HG03045 (cell line): ENCODE results near the gene TPSG1.
"Not testable (repeated sequence)": the region's sequence is repeated elsewhere in the genome, so short reads cannot be mapped to it uniquely, and the experiment has no call there.

Experiments used
- ATAC-seq: cut with Tn5 transposase; IDR thresholded peaks from one replicate; pipeline ENCODE4 v1.9.1; 2021; ENCODE audit warnings: mild to moderate bottlenecking, moderate library complexity; ENCODE audit not compliant: unreplicated experiment

Gene TPSG1

DNA sequence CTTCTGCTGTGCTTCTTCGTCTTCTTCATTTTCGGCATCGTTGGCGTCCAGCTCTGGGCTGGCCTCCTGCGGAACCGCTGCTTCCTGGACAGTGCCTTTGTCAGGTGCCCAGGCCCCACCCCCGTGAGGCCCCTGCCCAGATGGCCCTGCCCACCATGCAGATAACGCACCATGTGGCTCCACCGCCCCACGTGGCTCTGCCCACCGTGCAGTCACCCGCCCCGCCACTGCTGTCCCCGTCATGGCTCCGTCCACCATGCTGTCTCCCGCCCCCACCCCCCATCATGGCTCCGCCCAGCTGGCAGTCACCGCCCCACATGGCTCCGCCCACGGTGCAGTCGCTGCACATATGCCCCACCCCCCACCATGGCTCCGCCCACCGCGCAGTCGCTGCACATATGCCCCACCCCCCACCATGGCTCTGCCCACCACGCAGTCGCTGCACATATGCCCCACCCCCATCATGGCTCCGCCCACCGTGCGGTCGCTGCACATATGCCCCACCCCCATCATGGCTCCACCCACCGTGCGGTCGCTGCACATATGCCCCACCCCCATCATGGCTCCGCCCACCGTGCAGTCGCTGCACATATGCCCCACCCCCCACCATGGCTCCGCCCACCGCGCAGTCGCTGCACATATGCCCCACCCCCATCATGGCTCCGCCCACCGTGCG, 26.3 kb downstream of the TPSG1 start:
- not testable (repeated sequence) for ATAC-seq

DNA sequence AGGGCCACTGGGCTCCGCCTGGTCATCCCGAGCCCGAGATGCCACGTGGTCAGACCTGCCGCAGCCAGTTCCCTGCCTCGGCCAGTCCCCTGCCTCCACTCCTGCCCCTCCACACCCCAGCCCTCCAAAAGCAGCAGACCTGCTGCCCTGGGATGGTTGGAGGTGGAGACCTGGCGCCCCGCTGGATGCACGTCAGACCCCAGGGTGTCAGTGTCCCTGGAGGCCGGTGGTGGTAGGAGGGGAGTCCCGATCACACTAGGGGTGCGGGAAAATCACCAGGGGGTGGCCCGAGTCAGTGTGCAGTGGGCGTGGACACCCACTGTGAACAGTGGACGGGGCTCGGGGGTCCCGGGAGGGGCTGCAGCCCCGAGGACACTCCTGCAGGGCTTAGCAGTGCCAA, 26.9 kb downstream of the TPSG1 start:
- no peak for ATAC-seq

DNA sequence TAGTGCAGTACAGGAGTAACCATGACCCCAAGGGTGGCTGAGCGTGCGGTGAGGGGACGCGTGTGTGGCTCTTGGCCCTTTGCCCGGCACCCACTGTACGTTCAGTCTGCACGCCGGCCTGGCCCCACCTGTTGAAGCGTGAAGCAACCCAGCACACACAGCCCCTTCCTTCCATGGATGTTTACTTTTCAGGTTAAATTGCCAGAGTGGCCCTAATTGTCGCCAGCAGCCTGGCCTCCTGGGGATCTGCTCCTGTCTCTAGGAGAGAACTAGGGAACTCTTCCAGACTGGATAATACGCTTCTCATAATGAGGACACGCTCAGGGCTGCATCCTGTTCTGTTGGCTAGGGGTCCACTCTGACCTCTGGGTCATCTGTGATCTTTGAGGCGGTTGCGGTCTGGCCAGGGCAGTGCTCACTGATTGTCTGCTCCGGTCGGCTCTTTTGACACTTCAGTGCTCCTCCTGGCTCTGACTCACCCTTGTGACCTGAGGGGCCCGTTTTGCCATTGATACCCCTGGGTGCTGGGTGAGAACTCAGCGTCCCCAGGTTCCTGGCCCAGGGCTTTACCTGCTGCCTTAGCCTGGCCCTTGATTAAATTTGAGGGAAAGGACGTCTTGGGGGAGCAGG, 27.7 kb downstream of the TPSG1 start:
- no peak for ATAC-seq

DNA sequence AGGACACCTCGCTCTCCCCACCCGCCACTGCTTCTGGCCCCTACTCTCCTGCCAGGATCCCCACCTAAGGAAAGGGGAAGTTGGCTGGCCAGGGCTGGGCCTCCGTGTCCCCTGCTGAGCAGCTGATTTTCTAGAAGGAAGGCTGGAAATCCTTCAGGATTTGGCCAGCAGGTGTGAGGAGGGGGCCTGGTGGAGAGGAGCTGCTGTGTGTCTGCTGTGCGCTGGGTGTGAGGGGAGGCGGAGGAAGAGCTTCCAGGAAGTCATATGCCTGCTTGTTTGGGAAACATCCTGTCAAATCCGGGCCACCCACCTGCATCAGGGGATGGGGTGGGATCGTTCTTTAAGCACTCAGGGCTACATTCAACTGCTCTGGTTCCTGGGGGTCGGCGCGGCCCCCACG, 28.6 kb downstream of the TPSG1 start:
- no peak for ATAC-seq

DNA sequence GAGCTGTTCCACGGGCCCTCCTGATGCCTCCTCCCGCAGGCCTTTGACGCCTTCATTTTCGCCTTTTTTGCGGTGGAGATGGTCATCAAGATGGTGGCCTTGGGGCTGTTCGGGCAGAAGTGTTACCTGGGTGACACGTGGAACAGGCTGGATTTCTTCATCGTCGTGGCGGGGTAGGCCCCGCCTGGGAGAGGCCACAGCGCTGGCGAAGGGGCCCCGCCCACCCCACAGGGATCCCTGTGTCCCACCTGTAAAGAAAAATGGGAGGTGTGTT, 29.7 kb downstream of the TPSG1 start:
- no peak for ATAC-seq

DNA sequence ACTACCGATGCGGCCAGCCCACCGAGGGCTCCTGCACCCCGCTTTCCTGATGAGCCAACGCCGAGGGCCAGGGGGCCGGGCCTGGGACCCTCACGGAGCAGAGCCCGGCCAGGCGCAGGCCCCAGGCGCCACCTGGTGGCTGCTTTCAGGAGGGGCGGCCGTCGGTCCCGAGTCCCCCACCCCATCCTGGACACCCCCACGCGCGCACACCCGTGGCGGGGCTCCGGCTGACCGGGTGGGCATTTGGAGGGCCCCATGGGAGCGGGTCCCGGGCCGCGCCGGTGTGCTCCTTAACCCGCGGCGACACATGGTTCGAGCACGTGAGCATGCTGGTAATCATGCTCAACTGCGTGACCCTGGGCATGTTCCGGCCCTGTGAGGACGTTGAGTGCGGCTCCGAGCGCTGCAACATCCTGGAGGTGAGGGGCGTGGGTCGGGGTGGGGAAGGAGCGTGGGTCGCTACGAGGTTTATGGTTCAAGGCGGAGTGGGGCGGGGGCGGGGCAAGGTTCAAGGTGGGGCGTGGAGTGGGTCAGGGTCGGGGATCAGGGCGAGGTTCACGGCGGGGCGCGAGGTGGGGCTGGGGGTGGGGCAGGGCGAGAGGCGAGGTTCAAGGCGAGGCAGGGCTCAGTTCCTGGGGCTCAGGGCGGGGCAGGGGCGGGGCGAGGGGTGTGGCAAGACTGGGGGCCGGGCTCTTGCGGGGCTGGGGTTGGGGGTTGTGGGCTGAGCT, 30.2 kb downstream of the TPSG1 start:
- ATAC-seq = no peak

DNA sequence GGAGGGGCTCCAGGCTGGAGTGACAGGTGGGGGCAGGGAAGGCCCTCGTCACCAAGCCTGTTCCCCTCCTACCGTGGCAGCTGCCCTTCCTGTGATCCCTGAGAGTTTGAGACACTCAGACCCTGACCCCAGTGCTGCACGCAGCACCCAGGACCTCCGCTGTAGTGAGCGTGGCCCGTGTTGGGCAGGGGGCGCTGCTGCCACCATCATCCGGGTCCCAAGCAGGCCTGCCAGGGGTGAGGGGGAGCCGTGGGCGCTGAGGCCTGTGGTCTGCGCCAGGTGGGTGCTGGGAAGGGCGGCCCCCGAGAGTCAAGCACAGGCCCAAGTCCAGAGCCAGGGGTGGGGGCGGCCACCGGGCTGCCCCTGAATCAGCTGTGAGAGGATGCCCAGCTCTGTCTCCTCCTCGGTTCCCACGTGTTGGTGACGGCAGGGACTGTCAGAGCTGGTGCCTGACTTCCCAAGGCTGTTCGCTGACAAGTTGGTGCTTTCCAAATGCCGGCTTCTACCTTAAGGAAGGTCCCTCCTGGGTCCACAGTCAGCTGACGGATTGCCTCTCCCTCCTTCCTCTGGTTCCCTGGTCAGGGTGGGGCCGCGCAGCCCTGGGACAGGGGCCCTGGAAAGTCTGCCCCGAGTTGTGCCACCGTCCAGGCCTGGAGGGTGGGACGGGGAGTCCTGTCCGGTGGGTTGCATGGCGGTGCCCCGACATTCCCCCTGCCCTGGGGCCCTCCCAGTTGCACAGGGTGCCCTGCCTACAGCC, 31.1 kb downstream of the TPSG1 start:
- no peak for ATAC-seq

DNA sequence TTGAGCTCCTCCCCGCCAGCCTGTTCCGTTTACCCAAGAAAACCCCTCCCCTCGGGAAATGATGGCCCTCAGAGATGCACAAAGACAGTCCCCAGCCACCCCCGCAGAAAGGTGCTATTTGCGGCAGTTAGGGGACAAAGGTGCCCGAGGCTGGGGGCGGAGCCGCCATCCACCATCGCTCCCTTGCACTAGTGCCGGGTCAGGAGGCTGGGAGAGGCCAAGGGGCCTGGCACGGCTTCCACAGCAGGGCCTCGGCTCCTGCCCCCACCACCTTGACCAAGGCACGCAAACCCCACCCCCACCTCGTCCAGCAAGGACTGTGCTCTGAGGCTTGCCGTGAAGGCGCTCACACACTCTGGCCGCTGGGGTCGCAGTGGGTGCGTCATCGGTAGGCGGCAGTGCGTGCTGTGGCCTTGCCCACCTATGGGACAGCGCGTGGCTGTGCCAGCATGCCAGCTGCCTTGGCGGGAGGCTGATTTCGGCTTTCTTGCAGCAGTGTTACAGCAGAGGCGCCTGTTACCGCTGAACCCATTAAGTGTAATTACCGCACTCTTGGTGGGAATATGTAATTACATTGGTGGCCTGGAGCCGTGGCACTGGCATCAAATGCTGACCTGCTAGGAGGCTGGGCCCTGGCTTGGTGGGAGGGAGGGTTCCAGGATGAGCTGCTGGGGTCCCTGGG, 31.8 kb downstream of the TPSG1 start:
- no peak for ATAC-seq

DNA sequence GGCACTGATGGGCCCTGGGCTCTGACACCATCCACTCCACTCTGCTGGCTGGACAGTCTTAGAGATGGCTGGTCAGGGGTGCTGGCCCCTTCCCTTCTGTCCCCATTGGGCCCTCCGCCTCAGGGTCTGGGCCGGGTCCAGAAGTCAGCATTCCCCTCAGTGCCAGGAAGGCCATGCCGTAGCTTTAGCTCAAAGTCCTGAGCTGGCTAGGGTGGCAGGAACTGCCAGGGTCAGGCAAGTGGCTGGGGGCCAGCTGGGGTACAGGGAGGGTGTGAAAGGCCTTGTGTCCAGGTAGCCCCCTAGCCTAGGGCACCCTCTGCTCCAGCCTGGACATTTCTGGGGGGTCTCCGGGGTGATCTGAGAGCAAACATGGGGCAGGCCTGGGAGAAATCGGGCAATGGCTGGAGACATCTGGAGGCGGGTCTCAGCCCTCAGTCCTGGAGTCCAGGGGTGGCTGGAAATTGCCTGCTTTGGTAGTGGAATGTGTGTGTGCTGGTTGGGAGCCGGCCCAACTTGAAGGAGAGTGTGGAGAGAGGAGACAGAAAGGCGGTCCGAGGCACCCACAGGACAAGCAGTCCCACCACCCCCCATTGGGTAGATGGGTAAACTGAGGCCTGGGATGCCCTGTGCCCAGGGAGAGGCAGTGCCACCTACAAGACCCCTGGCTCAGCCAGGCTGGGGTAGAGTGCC, 32.5 kb downstream of the TPSG1 start:
- no peak for ATAC-seq

DNA sequence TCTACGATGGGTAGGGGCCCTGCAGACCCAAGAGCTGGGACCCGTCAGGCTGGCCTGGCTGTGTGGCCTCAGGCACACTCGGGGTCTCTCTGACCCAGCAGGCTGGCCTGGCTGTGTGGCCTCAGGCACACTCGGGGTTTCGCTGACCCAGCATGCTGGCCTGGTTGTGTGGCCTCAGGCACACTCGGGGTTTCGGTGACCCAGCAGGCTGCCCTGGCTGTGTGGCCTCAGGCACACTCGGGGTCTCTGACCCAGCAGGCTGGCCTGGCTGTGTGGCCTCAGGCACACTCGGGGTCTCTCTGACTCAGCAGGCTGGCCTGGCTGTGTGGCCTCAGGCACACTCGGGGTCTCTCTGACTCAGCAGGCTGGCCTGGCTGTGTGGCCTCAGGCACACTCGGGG, 34.3 kb downstream of the TPSG1 start:
- ATAC-seq = not testable (repeated sequence)

DNA sequence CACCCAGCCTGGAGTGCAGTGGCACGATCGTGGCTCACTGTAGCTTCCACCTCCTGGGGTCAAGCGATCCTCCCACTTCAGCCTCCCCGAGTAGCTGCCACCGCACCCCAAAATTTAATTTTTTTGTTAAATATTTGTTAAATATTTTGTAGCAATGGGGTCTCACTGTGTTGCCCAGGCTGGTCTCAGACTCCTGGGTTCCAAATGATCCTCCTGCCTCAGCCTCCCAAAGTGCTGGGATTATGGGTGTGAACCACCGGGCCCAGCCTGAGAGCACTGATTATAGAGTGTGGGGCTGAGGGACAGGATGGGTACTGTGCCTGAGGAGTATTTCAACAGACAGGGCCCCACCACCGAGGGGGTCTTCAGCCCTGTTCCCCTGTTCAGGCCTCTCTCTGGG, 35.6 kb downstream of the TPSG1 start:
- ATAC-seq = no peak

DNA sequence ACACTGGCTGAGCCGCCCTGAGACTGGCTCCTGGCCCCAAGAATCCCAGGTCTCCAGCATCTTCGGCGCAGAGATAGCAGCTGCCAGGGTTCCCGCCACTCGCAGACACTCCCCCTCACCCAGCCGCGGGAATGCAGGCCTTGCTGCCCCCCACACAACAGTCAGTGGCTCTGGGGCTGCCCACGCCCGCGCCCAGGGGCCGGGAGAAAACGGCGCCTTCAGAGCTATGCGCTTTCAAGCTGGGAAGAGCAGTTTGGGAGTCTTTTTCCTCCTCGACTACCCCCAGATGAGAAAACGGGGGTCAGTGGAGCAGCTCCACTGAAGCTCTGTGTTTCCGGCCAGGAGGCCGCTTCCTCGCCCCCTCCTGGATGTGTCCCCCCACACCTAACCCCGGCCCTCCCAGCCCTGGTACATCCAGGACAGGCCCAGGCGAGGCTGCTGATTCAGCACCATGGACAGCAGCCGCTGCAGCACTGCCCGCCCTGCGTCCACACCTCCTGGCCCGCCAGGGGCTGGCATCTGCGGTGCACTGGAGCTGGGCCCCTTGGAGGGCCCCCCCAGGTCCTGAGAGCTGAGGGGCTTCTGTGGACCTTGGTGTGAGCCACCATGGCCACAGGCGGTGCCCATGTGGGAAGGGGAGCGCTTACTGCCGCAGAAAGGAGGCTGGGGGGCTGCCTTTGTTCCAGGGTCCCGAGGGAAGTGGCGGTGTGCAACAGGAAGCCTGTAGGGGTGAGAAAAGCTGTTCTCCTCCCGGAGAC, 36.5 kb downstream of the TPSG1 start:
- no peak for ATAC-seq

DNA sequence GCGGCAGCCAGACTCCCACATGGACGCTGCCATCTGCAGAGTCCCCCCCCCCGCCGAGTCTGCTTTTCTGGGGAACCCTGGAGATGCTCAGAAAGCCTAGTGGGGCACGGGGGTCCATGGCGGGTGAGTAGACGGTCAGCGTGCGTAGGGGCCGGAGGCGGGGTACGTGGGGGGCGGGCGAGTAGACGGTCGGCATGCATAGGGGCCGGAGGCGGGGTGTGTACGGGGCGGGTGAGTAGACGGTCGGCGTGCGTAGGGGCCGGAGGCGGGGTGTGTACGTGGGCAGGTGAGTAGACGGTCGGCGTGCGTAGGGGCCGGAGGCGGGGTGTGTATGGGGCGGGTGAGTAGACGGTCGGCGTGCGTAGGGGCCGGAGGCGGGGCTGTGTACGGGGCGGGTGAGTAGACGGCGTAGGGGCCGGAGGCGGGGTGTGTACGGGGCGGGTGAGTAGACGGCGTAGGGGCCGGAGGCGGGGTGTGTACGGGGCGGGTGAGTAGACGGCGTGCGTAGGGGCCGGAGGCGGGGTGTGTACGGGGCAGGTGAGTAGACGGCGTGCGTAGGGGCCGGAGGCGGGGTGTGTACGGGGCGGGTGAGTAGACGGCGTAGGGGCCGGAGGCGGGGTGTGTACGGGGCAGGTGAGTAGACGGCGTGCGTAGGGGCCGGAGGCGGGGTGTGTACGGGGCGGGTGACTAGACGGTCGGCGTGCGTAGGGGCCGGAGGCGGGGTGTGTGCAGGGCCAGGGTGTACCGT, 39.4 kb downstream of the TPSG1 start:
- ATAC-seq = not testable (repeated sequence)

DNA sequence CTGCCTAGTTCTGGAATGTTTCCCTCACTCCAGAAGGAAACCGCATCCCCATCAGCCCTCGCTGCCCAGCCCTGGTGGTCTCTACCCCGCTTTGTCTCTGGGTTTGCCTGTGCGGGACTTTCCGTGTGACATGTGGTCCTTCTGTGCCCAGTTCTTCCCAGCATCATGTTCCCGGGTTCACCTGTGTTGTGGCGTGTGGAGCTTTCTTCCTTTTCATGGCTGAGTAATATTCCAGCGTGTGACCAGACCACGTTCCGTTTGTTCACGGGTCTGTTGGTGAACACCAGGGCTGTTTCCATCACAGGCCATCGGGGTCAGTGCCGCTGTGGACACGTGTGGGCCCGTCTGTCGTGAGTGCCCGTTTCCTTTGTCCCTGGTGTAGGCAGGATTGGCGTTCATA, 40.1 kb downstream of the TPSG1 start:
- no peak for ATAC-seq

DNA sequence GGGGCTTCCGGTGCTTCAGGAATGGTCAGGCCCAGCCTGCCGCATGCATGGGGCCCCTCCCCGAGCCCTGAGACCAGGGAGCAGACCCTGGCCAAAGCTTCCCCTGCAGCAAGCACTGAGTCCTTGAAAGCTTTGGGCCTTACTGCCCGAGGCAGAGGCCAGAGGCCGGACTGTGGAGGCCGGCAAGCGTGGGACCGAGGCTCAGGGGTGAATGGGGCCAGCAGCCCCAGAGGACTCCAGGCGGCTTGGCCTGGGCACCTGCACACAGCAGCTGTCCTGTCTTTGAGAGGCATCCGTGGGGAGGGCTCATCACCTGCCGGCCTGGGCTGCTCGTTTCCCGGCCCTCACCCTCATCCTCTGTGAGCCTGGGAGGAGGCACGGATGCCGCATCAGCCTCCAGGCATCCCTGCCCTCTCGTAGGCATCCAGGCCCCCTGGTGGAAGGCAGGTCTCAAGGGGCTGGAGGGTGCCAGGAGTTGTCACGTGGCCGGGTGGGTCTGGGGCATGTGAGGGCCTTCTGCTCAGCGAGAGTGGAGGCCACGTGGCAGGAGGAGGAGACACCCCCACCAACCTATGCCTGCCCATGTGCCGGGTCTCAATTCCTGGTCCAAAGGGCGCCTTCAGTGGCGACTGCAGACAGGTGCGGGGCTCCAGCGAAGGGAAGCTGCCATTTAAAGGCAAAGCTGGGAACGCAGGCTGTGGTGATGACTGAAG, 40.8 kb downstream of the TPSG1 start:
- ATAC-seq = no peak

DNA sequence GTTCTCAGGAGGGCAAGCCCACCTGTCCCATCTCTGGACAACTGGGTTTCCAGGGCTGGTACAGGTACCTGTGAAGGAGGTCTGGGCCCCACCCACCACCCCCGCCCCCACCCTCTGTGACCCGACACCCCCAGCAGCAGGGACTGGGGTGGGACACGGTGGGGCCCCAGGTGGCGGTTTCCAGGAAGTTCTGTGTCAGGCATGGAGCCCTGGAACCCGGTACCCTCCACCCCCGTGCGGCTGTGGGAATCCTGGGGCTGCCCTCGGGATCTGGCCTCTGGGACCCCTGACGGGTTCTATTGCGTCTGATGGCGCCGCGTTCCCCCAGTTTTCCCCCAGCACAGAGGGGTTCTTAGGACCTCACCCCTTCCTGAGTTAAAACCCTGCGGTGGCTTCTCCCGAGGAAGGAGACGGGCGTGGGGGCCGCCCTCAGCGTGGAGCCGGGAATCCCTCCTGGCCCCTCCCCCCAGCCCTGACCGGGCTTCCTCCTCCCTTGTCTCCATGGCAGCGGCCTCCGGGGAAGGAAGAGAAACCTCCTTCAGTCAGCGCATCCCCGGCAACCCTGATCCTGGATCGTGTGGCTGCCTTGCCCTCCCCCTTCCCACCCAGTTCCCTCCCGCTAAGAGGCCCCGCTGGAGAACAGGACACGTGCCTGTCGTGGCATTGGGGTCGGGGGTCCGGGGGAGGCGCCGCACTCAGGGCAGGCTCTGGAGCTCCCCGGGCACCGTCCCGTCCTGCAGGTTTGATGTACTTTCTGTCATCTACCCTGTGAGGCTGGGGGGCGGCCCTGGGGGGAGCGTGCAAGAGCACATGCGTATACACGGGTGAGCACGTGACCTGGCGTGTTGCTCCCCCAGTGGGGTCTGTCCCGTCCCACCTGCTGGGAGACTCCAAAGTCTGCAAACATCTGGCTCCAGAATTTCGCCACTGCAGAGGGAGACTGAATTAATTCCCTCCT, 41.8 kb downstream of the TPSG1 start:
- no peak for ATAC-seq

DNA sequence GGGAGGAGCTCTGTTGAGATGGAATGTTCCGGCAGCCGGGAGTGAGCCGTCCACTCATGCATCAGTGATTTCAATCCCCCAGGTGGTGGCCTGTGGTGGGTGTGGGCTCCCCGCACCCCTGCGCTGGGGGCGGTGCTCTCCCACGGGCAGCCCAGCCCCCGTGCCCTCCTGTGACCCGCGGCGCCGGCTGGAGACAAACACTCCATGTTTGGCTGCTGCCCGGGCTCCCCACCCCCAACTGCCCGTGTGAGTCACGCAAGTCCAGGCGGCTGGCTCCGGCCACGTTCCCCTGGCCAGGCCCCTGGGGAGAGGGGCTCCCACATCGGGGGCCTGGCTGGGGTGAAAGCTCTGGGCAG, 42.8 kb downstream of the TPSG1 start:
- no peak for ATAC-seq
